Thyroid gland (tissue), 4 donors: ENCODE data around the gene ARHGAP15.

Experiments used
- POLR2A ChIP-seq, 2 donors: fragments of 450-650 bp; IDR thresholded peaks; one replicate each; pipeline ENCODE4 v1.6.1; 2017; ENCODE audit warnings: antibody characterized with exemption in 2 of 2, mild to moderate bottlenecking in 2 of 2, moderate library complexity in 1 of 2
- TF ChIP-seq, protein P1 (sequence below), 6 experiments: fragments of 200-600 bp in 3 of 6; fragments of 450-650 bp in 3 of 6; sonication (generic) in 3 of 6; IDR thresholded peaks; one replicate each; pipeline ENCODE4 v1.5.1; 2016 to 2019; ENCODE audit warnings: antibody characterized with exemption in 6 of 6, mild to moderate bottlenecking in 2 of 6, inconsistent platforms in 1 of 6, moderate library complexity in 1 of 6

DNA sequence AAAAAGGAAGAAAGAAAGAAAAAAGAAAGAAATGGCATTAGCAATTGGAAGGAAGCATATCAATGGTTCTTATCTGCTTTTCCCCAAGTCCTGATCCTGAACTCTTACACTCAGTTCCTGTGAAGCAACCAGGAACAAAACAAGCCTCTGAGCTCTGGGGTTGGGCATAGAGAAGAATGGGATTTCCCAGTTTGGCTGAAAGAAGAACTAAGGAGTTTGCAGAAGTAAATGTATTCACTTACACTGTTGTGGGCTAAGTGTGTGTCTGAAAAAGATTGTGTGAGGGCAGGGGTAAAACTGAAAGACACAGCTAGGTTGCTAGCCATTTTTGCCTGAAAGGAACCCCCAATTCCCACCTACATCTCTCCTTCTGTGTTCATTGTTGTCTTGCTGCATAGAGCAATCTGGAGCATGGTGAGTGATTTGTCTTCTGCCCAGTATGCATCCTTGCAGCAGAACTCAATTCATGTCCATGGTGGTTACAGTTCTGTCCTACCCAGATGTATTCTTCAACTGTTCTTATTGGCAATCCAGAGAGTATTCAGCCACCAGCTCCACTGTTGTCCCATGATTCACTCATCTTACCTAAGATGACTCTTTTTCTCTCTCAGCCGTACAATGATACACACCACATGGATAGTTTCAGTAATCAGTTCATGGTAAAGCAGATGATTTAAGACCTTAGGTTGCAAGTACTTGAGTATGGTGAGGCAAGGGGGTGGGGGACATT is 348.7 kb downstream of the ARHGAP15 start:
- no peak for TF ChIP-seq POLR2A (IDR thresholded peaks at IDR 0.05)
- TF ChIP-seq, protein P1, sequence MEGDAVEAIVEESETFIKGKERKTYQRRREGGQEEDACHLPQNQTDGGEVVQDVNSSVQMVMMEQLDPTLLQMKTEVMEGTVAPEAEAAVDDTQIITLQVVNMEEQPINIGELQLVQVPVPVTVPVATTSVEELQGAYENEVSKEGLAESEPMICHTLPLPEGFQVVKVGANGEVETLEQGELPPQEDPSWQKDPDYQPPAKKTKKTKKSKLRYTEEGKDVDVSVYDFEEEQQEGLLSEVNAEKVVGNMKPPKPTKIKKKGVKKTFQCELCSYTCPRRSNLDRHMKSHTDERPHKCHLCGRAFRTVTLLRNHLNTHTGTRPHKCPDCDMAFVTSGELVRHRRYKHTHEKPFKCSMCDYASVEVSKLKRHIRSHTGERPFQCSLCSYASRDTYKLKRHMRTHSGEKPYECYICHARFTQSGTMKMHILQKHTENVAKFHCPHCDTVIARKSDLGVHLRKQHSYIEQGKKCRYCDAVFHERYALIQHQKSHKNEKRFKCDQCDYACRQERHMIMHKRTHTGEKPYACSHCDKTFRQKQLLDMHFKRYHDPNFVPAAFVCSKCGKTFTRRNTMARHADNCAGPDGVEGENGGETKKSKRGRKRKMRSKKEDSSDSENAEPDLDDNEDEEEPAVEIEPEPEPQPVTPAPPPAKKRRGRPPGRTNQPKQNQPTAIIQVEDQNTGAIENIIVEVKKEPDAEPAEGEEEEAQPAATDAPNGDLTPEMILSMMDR (IDR thresholded peaks at IDR 0.05), result no peak
